B cell (primary cell): Measurements from ENCODE around the gene RAP1GAP.

Source experiments
- CTCF ChIP-seq: fragments of 200-600 bp; IDR thresholded peaks from one replicate; pipeline ENCODE4 v1.8.0; 2022; ENCODE audit warnings: antibody characterized with exemption, mild to moderate bottlenecking
- EZH2 ChIP-seq: IDR thresholded peaks from 2 replicates; pipeline ENCODE4 v1.6.1; 2012; ENCODE audit warnings: borderline replicate concordance, low read depth, mild to moderate bottlenecking, moderate library complexity, low read length; ENCODE audit not compliant: insufficient read depth, poor library complexity, severe bottlenecking

- TF ChIP-seq CTCF (no peak), EZH2 (no peak)
Measured at GRCh38 chr1:21664806-21665588, 4.2 kb downstream of the RAP1GAP start.
